Large intestine (tissue), 12 donors: ENCODE results near the gene MTCP1. TPM values are rescaled to one million over a fixed set of nuclear protein-coding genes. Genes with fewer than 3 reads are reported as not detected.

Source experiments
- DNase-seq, 2 donors: peaks; one replicate each; pipeline versions ENCODE4 v3.0.0 to v3.0.0-alpha.2; 2013
- H3K27ac ChIP-seq: one replicate; pipeline ENCODE4 v1.5.1; 2013; ENCODE audit warnings: low read length
- H3K27me3 ChIP-seq: 2 replicates; pipeline ENCODE4 v1.6.1; 2013; ENCODE audit warnings: low read length; ENCODE audit not compliant: control insufficient read depth, insufficient read depth
- H3K36me3 ChIP-seq: 2 replicates; pipeline ENCODE4 v1.6.1; 2013; ENCODE audit warnings: low read length; ENCODE audit not compliant: control insufficient read depth, insufficient read depth
- H3K4me1 ChIP-seq: one replicate; pipeline ENCODE4 v1.6.1; 2013; ENCODE audit warnings: low read length; ENCODE audit not compliant: control insufficient read depth, insufficient read depth
- H3K4me3 ChIP-seq: one replicate; pipeline ENCODE4 v1.5.1; 2013; ENCODE audit warnings: low read length
- H3K9me3 ChIP-seq: one replicate; pipeline ENCODE4 v1.6.1; 2013; ENCODE audit warnings: mild to moderate bottlenecking, low read depth, low read length, moderate library complexity; ENCODE audit not compliant: control insufficient read depth
- WGBS: methylation state at CpG from one replicate; pipeline ENCODE4 v1.1.5; 2013; ENCODE audit warnings: low lambda C conversion rate; ENCODE audit not compliant: insufficient coverage; 5-methylcytosine and 5-hydroxymethylcytosine counted together
- long read RNA-seq, 11 donors: transcript quantifications; one replicate each; lab custom pipeline, GENCODE V29; 2026
- polyA plus RNA-seq: library from polyadenylated mRNA; unstranded; fragments of 120-200 nt; gene quantifications from one replicate; pipeline ENCODE4 v1.2.1, GENCODE V29; 2013

The MTCP1 gene
- 15.2 TPM for polyA plus RNA-seq
- long read RNA-seq, donor 1: 0 reads
- long read RNA-seq, donor 2, partial matches to known transcripts: 32 of 47 reads
- long read RNA-seq, donor 2, other reads (novel, unspliced or antisense): 15 of 47 reads
- long read RNA-seq, donor 3, partial matches to known transcripts: 7 of 14 reads
- long read RNA-seq, donor 3, other reads (novel, unspliced or antisense): 7 of 14 reads
- long read RNA-seq, donor 4: 0 reads
- long read RNA-seq, donor 5, partial matches to known transcripts: 0 of 6 reads
- long read RNA-seq, donor 5, other reads (novel, unspliced or antisense): 6 of 6 reads
- long read RNA-seq, donor 6, partial matches to known transcripts: 6 of 6 reads
- long read RNA-seq, donor 6, other reads (novel, unspliced or antisense): 0 of 6 reads
- long read RNA-seq, donor 7, partial matches to known transcripts: 0 of 1 reads
- long read RNA-seq, donor 7, other reads (novel, unspliced or antisense): 0 of 1 reads
- long read RNA-seq, donor 8, partial matches to known transcripts: 57 of 68 reads
- long read RNA-seq, donor 8, other reads (novel, unspliced or antisense): 11 of 68 reads
- long read RNA-seq, donor 9, partial matches to known transcripts: 0 of 13 reads
- long read RNA-seq, donor 9, other reads (novel, unspliced or antisense): 13 of 13 reads
- long read RNA-seq, donor 10, partial matches to known transcripts: 0 of 13 reads
- long read RNA-seq, donor 10, other reads (novel, unspliced or antisense): 13 of 13 reads
- long read RNA-seq, donor 11: 0 reads

GRCh38 chrX:155070975-155071693 lies at the start of gene MTCP1, which contains the start of the genes BRCC3 and CMC4:
MTCP1 (minus strand) TSS chrX:155071136; CDS start chrX:155066010, 5,126 bp downstream.
BRCC3 (plus strand) TSS chrX:155071508; CDS start chrX:155071528, 20 bp downstream.
CMC4 (minus strand) TSS chrX:155071136; CDS start chrX:155064023, 7,113 bp downstream.
- H3K9me3 ChIP-seq: no peaks in the 10 kb centered on the region
- DNase-seq: peak; percentile 73 to 85
- peaks cover 9% of the 10 kb centered on the region for H3K36me3 ChIP-seq
- no peaks in the 10 kb centered on the region for H3K27me3 ChIP-seq
- peak within 1 kb of the TSS; percentile 86 for H3K27ac ChIP-seq
- WGBS: no CpG with 5 or more reads among the region's 81 CpGs
- H3K4me1 ChIP-seq: no peaks in the 10 kb centered on the region
- peak within 1 kb of the TSS; percentile 81 for H3K4me3 ChIP-seq

GRCh38 chrX:155115174-155115819 lies 44.4 kb upstream of the MTCP1 start:
- Histone ChIP-seq H3K4me3 (no peak overlapping the region), H3K36me3 (no peaks in the 10 kb centered on the region), H3K27me3 (no peaks in the 10 kb centered on the region), H3K4me1 (no peaks in the 10 kb centered on the region), H3K9me3 (no peaks in the 10 kb centered on the region), H3K27ac (no peak overlapping the region)
- DNase-seq: no peak
- no CpG with 5 or more reads among the region's 1 CpG for WGBS

DNA sequence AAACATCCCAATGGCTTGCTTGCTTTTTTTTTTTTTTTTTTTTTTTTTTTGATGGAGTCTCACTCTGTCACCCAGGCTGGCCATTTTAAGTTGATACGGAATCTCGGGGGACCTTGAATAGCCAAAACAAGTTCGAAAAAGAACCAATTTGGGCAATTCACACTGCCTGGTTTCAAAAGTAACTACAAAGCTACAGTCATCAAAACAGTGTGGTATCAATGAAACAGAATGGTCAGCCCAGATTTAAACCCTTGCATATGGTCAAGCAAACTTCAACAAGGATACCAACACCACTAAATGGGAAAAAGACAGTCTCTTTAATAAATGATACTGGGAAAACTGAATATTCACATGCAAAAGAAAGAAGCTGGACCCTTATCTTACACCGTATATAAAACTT lies 42.2 kb upstream of the MTCP1 start:
- H3K36me3 ChIP-seq: no peaks in the 10 kb centered on the region
- DNase-seq: no peak
- WGBS: no CpG with 5 or more reads among the region's 4 CpGs

DNA sequence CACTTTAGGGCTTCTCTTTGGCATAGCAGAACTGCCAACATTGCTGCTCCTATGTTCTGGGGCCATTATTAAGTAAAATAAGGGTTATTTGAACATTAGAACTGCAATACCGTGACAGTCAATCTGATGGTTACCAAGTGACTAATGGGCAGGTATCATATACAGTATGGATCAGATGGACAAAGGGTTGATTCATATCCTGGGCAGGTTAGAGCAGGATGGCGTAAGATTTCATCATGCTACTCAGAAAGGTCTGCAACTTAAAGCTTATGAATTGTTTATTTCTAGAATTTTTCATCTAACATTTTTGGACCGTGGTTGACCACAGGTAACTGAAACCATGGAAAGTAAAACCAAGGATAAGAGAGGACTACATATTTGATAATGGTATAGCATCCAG lies 41.2 kb upstream of the MTCP1 start:
- Histone ChIP-seq H3K4me1 (no peaks in the 10 kb centered on the region), H3K9me3 (no peaks in the 10 kb centered on the region), H3K27ac (no peak overlapping the region), H3K36me3 (no peaks in the 10 kb centered on the region), H3K27me3 (no peaks in the 10 kb centered on the region), H3K4me3 (no peak overlapping the region)
- no CpG with 5 or more reads among the region's 3 CpGs for WGBS
- DNase-seq: no peak

More for the DNA sequence above, 42.2 kb upstream of the MTCP1 start:
- no peak overlapping the region for H3K4me3 ChIP-seq
- no peak overlapping the region for H3K27ac ChIP-seq
- no peaks in the 10 kb centered on the region for H3K9me3 ChIP-seq
- no peaks in the 10 kb centered on the region for H3K4me1 ChIP-seq
- no peaks in the 10 kb centered on the region for H3K27me3 ChIP-seq

DNA sequence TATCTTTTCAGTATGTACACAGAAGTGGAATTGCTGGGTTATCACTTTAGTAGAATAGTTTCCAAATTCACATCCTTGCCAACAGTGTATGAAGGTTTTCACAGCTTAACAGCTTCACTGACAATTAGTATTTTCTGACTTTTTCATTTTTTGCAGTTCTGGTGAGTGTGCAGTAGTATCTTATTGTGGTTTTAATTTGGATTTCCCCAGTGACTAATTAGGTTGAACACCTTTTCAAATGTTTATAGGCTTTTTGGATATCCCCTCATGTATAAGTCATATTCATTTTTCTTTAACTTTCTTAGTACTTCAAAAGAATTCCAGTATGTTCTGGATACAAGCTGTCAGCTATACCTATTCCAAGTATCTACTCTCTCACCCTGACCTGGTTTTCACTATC lies 37.5 kb upstream of the MTCP1 start:
- Histone ChIP-seq H3K4me3 (no peak overlapping the region), H3K4me1 (no peaks in the 10 kb centered on the region), H3K9me3 (no peaks in the 10 kb centered on the region), H3K27ac (no peak overlapping the region), H3K27me3 (no peaks in the 10 kb centered on the region), H3K36me3 (no peaks in the 10 kb centered on the region)
- DNase-seq: no peak

GRCh38 chrX:155105919-155106318 lies 35.0 kb upstream of the MTCP1 start:
- no peaks in the 10 kb centered on the region for H3K4me1 ChIP-seq
- WGBS: no CpG with 5 or more reads among the region's 2 CpGs
- no peaks in the 10 kb centered on the region for H3K27me3 ChIP-seq
- no peak overlapping the region for H3K4me3 ChIP-seq
- DNase-seq: no peak
- no peak overlapping the region for H3K27ac ChIP-seq
- no peaks in the 10 kb centered on the region for H3K36me3 ChIP-seq
- no peaks in the 10 kb centered on the region for H3K9me3 ChIP-seq

DNA sequence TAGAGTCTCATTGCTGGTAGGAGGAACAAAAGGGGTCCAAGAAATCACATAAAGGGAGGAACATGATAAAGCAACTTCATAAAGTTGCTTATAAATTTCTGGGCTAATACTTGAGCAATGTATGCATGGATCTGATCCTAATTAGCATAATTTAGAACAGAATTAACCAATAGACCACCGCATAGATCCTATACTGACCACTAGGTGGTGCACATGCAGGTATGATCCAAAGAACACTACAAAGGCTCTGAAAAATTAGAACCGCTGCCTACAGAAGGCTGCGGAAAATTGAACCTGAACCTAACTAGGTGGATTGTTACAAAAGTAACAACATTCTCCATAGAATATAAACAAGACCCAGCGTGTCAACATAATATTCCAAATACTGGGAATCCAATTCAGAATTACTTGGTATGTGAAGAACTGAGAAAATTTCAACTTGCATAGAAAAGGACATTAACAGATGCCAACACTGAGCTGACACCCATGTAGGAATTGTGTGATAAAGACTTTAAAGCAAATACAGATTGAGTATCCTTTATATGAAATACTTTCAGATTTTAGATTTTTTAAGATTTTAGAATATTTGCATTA lies 23.6 kb upstream of the MTCP1 start:
- no peaks in the 10 kb centered on the region for H3K27me3 ChIP-seq
- H3K36me3 ChIP-seq: peaks cover 2% of the 10 kb centered on the region
- H3K9me3 ChIP-seq: no peaks in the 10 kb centered on the region
- peak in 1 of 2 donors; percentile 2 for DNase-seq
- H3K27ac ChIP-seq: no peak overlapping the region
- no peaks in the 10 kb centered on the region for H3K4me1 ChIP-seq
- no peak overlapping the region for H3K4me3 ChIP-seq
- no CpG with 5 or more reads among the region's 4 CpGs for WGBS

- H3K4me1 ChIP-seq: no peaks in the 10 kb centered on the region
- no CpG with 5 or more reads among the region's 26 CpGs for WGBS
- H3K9me3 ChIP-seq: no peaks in the 10 kb centered on the region
- no peak for DNase-seq
- peaks cover 6% of the 10 kb centered on the region for H3K36me3 ChIP-seq
- H3K27me3 ChIP-seq: no peaks in the 10 kb centered on the region
- no peak overlapping the region for H3K4me3 ChIP-seq
- H3K27ac ChIP-seq: no peak overlapping the region
Measured at GRCh38 chrX:155086961-155087735, 16.2 kb upstream of the MTCP1 start.

DNA sequence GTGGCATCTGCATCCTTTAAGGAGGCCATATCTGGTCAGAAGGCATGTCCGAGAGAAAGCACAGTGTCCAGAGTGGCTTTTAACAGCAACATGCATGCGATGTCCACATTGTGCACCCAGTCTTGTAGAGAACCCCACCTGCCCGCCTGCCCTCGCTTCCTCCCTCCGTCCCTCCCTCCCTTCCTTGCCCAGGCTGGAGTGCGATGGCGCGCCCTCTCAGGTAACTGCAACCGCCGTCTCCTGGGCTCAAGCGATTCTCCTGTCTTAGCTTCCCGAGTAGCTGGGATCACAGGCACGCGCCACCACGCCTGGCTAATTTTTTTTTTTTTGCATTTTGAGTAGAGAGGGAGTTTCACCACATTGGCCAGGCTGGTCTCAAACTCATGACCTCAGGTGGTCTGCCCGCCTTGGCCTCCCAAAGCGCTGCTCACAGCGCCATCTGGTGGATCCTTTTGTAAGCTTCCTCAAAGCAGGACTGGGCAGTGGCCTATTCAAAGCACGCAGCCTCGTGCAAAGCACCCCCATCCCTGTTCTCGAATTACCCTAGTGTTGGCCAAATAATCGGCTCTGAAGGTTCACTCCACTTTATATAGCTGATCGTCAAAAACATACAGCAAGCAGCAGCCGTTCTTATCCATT lies 15.4 kb upstream of the MTCP1 start:
- Histone ChIP-seq H3K4me3 (no peak overlapping the region), H3K27ac (no peak overlapping the region), H3K27me3 (no peaks in the 10 kb centered on the region), H3K4me1 (no peaks in the 10 kb centered on the region), H3K9me3 (no peaks in the 10 kb centered on the region), H3K36me3 (peaks cover 6% of the 10 kb centered on the region)
- no CpG with 5 or more reads among the region's 24 CpGs for WGBS
- DNase-seq: peak in 1 of 2 donors; percentile 4
